Activated naive CD8-positive, alpha-beta T cell (primary cell): Measurements from ENCODE around the gene CDH4.

Experiments
- H3K27ac Mint-ChIP-seq: one replicate; pipeline ENCODE4 v1.8.0; 2021; ENCODE audit warnings: mixed read lengths
- H3K27me3 Mint-ChIP-seq: one replicate; pipeline ENCODE4 v1.8.0; 2021; ENCODE audit warnings: mixed read lengths
- H3K36me3 Mint-ChIP-seq: one replicate; pipeline ENCODE4 v1.8.0; 2021; ENCODE audit warnings: mixed read lengths
- H3K4me1 Mint-ChIP-seq: one replicate; pipeline ENCODE4 v1.8.0; 2021; ENCODE audit warnings: low read depth, mixed read lengths
- H3K4me3 Mint-ChIP-seq: one replicate; pipeline ENCODE4 v1.8.0; 2021; ENCODE audit warnings: mild to moderate bottlenecking, mixed read lengths
- H3K9me3 Mint-ChIP-seq: one replicate; pipeline ENCODE4 v1.8.0; 2021; ENCODE audit warnings: low read depth, mixed read lengths

Gene CDH4

GRCh38 chr20:61701802-61702201 lies 449.7 kb downstream of the CDH4 start:
- Mint-ChIP-seq H3K9me3 (no peaks in the 10 kb centered on the region), H3K4me3 (no peak overlapping the region), H3K27ac (no peak overlapping the region), H3K36me3 (no peaks in the 10 kb centered on the region), H3K4me1 (no peaks in the 10 kb centered on the region), H3K27me3 (no peaks in the 10 kb centered on the region)

GRCh38 chr20:61702246-61702645 lies 450.2 kb downstream of the CDH4 start:
- Mint-ChIP-seq H3K9me3 (no peaks in the 10 kb centered on the region), H3K4me1 (no peaks in the 10 kb centered on the region), H3K4me3 (no peak overlapping the region), H3K27me3 (no peaks in the 10 kb centered on the region), H3K36me3 (no peaks in the 10 kb centered on the region), H3K27ac (no peak overlapping the region)

DNA sequence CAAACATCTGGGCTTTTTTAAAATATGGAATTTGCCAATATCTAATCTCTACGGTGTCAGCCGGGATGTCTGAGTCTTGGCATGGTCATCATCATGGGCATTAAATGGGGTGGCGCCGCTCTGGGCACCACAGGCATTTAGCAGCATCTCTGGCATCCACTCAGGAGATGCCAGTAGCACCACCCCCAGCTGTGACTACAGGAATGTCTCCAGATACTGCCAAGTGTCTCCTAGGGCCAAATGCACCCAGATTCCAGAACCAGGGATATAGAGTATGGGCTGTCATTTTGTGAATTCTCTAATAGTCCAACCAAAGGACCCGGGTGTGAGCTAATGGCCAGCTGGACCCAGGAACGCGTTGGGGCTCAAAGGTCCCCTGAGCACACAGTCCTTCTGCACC lies 452.6 kb downstream of the CDH4 start:
- Mint-ChIP-seq H3K36me3 (no peaks in the 10 kb centered on the region), H3K4me1 (no peaks in the 10 kb centered on the region), H3K4me3 (no peak overlapping the region), H3K27me3 (no peaks in the 10 kb centered on the region), H3K27ac (no peak overlapping the region), H3K9me3 (no peaks in the 10 kb centered on the region)

- Mint-ChIP-seq H3K4me1 (no peaks in the 10 kb centered on the region), H3K36me3 (no peaks in the 10 kb centered on the region), H3K27ac (no peak overlapping the region), H3K4me3 (no peak overlapping the region), H3K27me3 (no peaks in the 10 kb centered on the region), H3K9me3 (no peaks in the 10 kb centered on the region)
Measured at GRCh38 chr20:61705386-61706258, 453.6 kb downstream of the CDH4 start.

DNA sequence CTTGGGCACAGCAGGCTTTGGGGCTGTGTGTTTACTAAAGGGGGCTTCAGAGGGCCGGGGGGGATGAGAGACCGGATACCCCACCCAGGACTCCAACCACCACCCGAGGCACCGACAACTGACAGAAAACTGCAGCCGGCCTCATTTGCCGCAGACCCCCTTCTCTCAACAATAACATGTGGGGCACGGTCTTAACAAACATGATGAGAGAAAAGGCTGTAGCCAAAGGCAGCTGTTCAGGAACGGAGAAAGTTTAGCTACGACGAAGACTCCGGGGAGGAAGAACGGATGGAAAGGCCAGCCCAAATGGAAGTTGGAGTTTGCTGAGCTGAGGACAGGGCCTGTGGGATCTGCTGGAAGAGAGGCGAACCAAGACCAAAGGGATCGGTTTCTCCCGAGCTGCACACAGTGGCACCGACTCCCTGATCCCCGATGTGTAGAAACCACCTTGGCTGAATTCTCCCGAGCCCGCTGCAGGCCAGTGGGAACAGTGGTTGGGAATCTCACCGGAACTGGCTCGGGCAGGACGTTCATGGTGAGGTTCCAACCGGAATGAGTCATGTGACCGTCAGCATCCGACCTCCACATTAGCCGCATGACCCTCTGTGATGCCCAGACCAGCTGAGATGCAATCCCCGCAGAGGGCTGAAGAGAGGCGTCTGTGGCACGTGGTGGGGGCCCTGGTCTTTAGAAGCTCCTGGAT lies 454.3 kb downstream of the CDH4 start:
- Mint-ChIP-seq H3K4me1 (no peaks in the 10 kb centered on the region), H3K4me3 (no peak overlapping the region), H3K36me3 (no peaks in the 10 kb centered on the region), H3K9me3 (no peaks in the 10 kb centered on the region), H3K27me3 (no peaks in the 10 kb centered on the region), H3K27ac (no peak overlapping the region)

DNA sequence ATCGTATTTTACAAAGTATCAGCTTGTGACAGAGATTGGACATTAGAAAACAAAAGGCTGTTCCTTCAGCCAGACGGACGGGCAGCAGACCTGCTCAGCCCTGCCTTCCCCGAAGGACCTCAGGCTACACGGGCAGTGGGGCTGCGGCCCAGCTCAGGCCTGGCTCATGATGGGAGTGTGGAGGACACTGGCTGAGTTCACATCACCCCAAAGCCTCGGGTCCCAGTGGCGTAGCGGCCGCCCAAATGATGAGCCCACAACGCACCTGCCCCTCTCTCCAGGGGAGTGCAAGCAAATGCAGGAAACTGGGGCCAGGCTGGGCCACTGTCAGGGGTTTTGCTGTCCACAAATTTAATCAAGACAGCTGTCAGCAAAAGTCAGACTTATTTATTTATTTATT lies 456.8 kb downstream of the CDH4 start:
- H3K27me3 Mint-ChIP-seq = no peaks in the 10 kb centered on the region
- H3K4me1 Mint-ChIP-seq = no peaks in the 10 kb centered on the region
- no peak overlapping the region for H3K4me3 Mint-ChIP-seq
- H3K36me3 Mint-ChIP-seq = no peaks in the 10 kb centered on the region
- H3K9me3 Mint-ChIP-seq = no peaks in the 10 kb centered on the region
- H3K27ac Mint-ChIP-seq = no peak overlapping the region

GRCh38 chr20:61710108-61710507 lies 458.0 kb downstream of the CDH4 start:
- H3K36me3 Mint-ChIP-seq = no peaks in the 10 kb centered on the region
- no peaks in the 10 kb centered on the region for H3K4me1 Mint-ChIP-seq
- no peak overlapping the region for H3K4me3 Mint-ChIP-seq
- H3K27ac Mint-ChIP-seq = no peak overlapping the region
- no peaks in the 10 kb centered on the region for H3K9me3 Mint-ChIP-seq
- H3K27me3 Mint-ChIP-seq = no peaks in the 10 kb centered on the region

- peaks cover 1% of the 10 kb centered on the region for H3K4me1 Mint-ChIP-seq
- H3K4me3 Mint-ChIP-seq = no peak overlapping the region
- no peaks in the 10 kb centered on the region for H3K36me3 Mint-ChIP-seq
- H3K27me3 Mint-ChIP-seq = no peaks in the 10 kb centered on the region
- H3K27ac Mint-ChIP-seq = no peak overlapping the region
- no peaks in the 10 kb centered on the region for H3K9me3 Mint-ChIP-seq
Measured at GRCh38 chr20:61712688-61713087, 460.6 kb downstream of the CDH4 start.

GRCh38 chr20:61718361-61719005 lies 466.4 kb downstream of the CDH4 start:
- H3K9me3 Mint-ChIP-seq = no peaks in the 10 kb centered on the region
- H3K36me3 Mint-ChIP-seq = no peaks in the 10 kb centered on the region
- peak overlapping the region; percentile 94 for H3K27ac Mint-ChIP-seq
- peaks cover 21% of the 10 kb centered on the region for H3K4me1 Mint-ChIP-seq
- peak overlapping the region; percentile 92 for H3K4me3 Mint-ChIP-seq
- H3K27me3 Mint-ChIP-seq = no peaks in the 10 kb centered on the region

DNA sequence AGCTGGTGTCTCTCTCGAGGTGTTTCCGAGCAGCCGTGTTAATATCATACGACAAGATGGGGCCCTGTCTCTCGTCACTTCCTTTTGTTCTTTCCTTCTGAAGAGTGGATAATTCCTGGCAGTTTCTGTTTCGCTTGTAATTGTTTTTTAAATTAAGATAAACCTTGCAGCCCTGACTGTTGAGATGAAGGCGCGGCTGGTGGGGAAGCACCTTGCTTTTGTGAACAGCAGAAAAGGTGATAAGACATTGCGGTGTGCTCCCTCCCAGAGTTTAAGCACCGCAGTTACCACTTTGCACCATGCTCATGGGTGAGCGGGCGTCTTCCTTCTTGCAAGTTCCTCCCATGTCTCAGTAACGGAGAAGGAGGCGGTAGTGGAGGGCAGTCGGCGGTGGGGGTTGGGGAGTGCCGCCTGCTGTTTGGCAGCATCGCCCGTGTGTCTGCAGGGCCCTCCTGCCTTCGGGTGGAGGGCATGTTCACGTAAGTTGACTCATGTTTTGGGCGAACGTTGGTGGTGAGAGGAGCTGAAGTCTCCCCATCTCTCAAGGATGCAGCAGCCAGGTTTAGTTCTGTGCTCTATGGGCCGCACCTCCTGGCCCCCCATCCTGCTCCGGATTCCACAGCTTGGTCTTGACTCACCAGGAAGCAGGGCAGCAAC lies 467.8 kb downstream of the CDH4 start:
- Mint-ChIP-seq H3K4me1 (peaks cover 21% of the 10 kb centered on the region), H3K27me3 (no peaks in the 10 kb centered on the region), H3K9me3 (no peaks in the 10 kb centered on the region), H3K36me3 (no peaks in the 10 kb centered on the region), H3K4me3 (peak overlapping the region; percentile 92), H3K27ac (peak overlapping the region; percentile 94)

- Mint-ChIP-seq H3K4me3 (peak overlapping the region; percentile 92), H3K9me3 (no peaks in the 10 kb centered on the region), H3K27me3 (no peaks in the 10 kb centered on the region), H3K4me1 (peaks cover 21% of the 10 kb centered on the region), H3K27ac (no peak overlapping the region), H3K36me3 (no peaks in the 10 kb centered on the region)
Measured at GRCh38 chr20:61720348-61720696, 468.3 kb downstream of the CDH4 start.

DNA sequence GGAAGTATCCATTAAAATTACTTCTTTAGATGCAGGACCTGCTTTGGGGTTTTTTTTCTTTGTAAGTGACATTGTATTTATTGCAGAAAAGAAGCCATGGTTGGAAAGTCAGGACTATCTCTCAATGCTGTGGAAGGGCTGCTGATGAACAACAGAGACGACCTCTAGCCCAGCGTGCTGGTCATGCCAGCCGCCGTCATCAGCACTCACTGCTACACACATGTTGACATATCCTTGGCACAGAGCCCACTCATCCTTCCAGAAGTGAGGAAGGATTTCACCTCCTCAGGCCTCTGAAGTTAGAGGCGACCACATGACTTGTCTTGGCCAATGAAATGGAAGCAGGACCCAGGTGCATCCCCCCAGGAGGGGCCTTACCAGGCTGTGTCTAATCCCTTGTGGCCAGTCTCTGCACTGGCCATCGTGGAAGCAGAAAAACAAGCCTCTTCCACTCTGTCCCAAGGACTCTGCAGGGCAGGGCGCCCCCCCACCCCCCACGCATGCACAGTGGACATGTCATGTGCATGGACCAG lies 470.2 kb downstream of the CDH4 start:
- Mint-ChIP-seq H3K36me3 (no peaks in the 10 kb centered on the region), H3K27ac (no peak overlapping the region), H3K27me3 (no peaks in the 10 kb centered on the region), H3K4me1 (peaks cover 20% of the 10 kb centered on the region), H3K9me3 (no peaks in the 10 kb centered on the region), H3K4me3 (no peak overlapping the region)

GRCh38 chr20:61723529-61724257 lies 471.6 kb downstream of the CDH4 start:
- peaks cover 15% of the 10 kb centered on the region for H3K4me1 Mint-ChIP-seq
- H3K27ac Mint-ChIP-seq = no peak overlapping the region
- no peak overlapping the region for H3K4me3 Mint-ChIP-seq
- H3K36me3 Mint-ChIP-seq = no peaks in the 10 kb centered on the region
- no peaks in the 10 kb centered on the region for H3K27me3 Mint-ChIP-seq
- H3K9me3 Mint-ChIP-seq = no peaks in the 10 kb centered on the region

- Mint-ChIP-seq H3K9me3 (no peaks in the 10 kb centered on the region), H3K4me3 (no peak overlapping the region), H3K27ac (no peak overlapping the region), H3K4me1 (peaks cover 8% of the 10 kb centered on the region), H3K27me3 (no peaks in the 10 kb centered on the region), H3K36me3 (no peaks in the 10 kb centered on the region)
Measured at GRCh38 chr20:61724376-61724775, 472.3 kb downstream of the CDH4 start.
